ENCODE measurements around the gene UNC119. TPM values are rescaled to one million over a fixed set of nuclear protein-coding genes. Genes with fewer than 3 reads are reported as not detected.
A peak's percentile ranks its signal among the peaks of the same experiment; 100 is the strongest.

The UNC119 gene
- total RNA-seq, 1 donor from 2014 or later, result 47.2 TPM

GRCh38 chr17:28554565-28554964 is 2.1 kb upstream of the UNC119 start:
- Mint-ChIP-seq H3K9me3 (ENCODE audit: unreplicated experiment) (no peaks in the 10 kb centered on the region), H3K27ac (ENCODE audit: unreplicated experiment) (no peak overlapping the region), H3K36me3 (ENCODE audit: low read depth, unreplicated experiment) (peaks cover 47% of the 10 kb centered on the region), H3K4me3 (ENCODE audit: unreplicated experiment) (peak overlapping the region; percentile 79), H3K4me1 (ENCODE audit: unreplicated experiment) (peaks cover 18% of the 10 kb centered on the region), H3K27me3 (ENCODE audit: unreplicated experiment) (peaks cover 6% of the 10 kb centered on the region)
- no peak for TF ChIP-seq CTCF (IDR thresholded peaks at IDR 0.05; ENCODE audit: unreplicated experiment)
- no peak for DNase-seq (ENCODE audit: low spot score)

DNA sequence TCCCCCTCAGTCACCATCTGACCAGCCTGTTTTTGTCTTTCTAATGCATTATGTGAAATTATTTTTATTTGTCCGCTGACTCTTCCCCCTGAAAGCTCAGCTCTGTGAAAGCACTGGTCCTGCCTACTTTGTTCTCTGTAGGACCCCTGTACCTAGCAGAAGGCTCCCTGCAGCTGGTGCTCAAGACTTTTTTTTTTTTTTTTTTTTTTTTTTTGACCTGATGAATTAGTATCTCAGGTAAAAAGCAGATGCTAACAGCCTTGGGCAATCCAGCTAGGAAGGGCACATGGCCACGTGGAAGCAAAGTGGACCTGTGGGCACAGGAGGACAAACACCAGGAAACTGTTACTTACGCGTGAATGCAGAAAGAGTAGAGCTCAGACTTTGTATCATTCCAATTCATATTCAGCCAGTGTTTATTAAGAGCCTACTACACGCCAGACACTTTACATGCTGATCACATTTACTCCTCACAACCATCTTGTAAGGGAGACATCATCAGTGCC is 629 bp upstream of the UNC119 start:
- Mint-ChIP-seq H3K4me3 (ENCODE audit: unreplicated experiment) (peak overlapping the region; percentile 98), H3K36me3 (ENCODE audit: low read depth, unreplicated experiment) (peaks cover 42% of the 10 kb centered on the region), H3K27me3 (ENCODE audit: unreplicated experiment) (peaks cover 6% of the 10 kb centered on the region), H3K27ac (ENCODE audit: unreplicated experiment) (peak overlapping the region; percentile 88), H3K4me1 (ENCODE audit: unreplicated experiment) (peaks cover 23% of the 10 kb centered on the region), H3K9me3 (ENCODE audit: unreplicated experiment) (no peaks in the 10 kb centered on the region)
- no peak for TF ChIP-seq CTCF (IDR thresholded peaks at IDR 0.05; ENCODE audit: unreplicated experiment)
- no peak for DNase-seq (ENCODE audit: low spot score)

DNA sequence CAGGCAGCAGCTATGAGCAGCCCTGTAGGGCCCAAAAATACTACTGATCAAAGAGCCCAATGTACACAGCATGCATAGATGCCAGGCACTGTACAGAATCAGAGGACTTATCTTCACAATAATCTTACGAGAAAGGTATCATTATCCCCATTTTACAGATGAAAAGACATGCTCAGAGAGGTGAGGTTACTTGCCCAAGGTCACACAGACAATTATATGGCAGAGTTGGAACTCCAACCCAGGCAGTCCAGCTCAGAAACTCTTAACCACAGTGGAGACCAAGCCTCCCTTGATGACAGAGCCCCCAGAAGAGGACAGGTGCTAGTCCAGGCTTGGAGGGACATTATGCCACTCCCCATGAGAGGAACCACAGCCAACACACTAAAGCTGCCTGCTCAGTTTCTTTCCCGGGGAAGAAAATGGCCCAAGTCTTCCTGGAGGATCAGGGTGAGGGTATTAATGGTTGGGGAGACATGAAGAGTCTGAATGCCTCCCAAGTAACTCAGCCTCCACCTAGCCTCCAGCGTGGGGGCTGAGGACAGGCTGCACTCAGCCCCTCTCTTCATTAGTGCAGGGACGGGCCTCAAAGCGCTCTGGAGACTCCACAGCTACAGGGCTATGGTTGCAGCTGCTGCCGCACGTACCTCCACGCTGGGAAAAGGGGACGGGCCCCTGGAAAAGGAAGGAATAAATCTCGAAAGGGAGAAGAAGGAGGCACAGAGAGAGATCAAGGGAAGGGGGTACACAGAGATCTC is 826 bp downstream of the UNC119 start:
- Mint-ChIP-seq H3K4me1 (ENCODE audit: unreplicated experiment) (peaks cover 23% of the 10 kb centered on the region), H3K27ac (ENCODE audit: unreplicated experiment) (peak overlapping the region; percentile 64), H3K4me3 (ENCODE audit: unreplicated experiment) (peak overlapping the region; percentile 94), H3K27me3 (ENCODE audit: unreplicated experiment) (peaks cover 6% of the 10 kb centered on the region), H3K36me3 (ENCODE audit: low read depth, unreplicated experiment) (peaks cover 31% of the 10 kb centered on the region), H3K9me3 (ENCODE audit: unreplicated experiment) (no peaks in the 10 kb centered on the region)
- no peak for TF ChIP-seq CTCF (IDR thresholded peaks at IDR 0.05; ENCODE audit: unreplicated experiment)
- no peak for DNase-seq (ENCODE audit: low spot score)

GRCh38 chr17:28550858-28551257 is 1.6 kb downstream of the UNC119 start:
- no peak for DNase-seq (ENCODE audit: low spot score)
- Mint-ChIP-seq H3K27me3 (ENCODE audit: unreplicated experiment) (peaks cover 6% of the 10 kb centered on the region), H3K4me3 (ENCODE audit: unreplicated experiment) (no peak overlapping the region), H3K4me1 (ENCODE audit: unreplicated experiment) (peaks cover 23% of the 10 kb centered on the region), H3K9me3 (ENCODE audit: unreplicated experiment) (no peaks in the 10 kb centered on the region), H3K36me3 (ENCODE audit: low read depth, unreplicated experiment) (peaks cover 23% of the 10 kb centered on the region), H3K27ac (ENCODE audit: unreplicated experiment) (no peak overlapping the region)
- TF ChIP-seq CTCF (IDR thresholded peaks at IDR 0.05; ENCODE audit: unreplicated experiment), result no peak

All from endothelial cell (in vitro differentiated cells).